H54 (cell line): Measurements from ENCODE around the gene AHCYL1.

Experiments
- DNase-seq: peaks from one replicate; pipeline ENCODE4 v3.0.0; 2011; ENCODE audit warnings: low spot score, mixed read lengths; ENCODE audit not compliant: insufficient read length
- FAIRE-seq: peaks from 3 replicates; lab custom pipeline; 2011; peaks lifted over from hg19 to GRCh38; lab: Jason Lieb, UNC
- POLR2A ChIP-seq: IDR thresholded peaks from 2 replicates; pipeline ENCODE4 v1.6.1; 2011; ENCODE audit warnings: low read depth, mild to moderate bottlenecking, low read length

AHCYL1 gene

GRCh38 chr1:110060034-110060661 lies 75.6 kb downstream of the AHCYL1 start:
- no peak for FAIRE-seq
- peak; percentile 51 for DNase-seq
- no peak for TF ChIP-seq POLR2A

GRCh38 chr1:110060662-110061060 lies 76.1 kb downstream of the AHCYL1 start:
- TF ChIP-seq POLR2A: no peak
- no peak for FAIRE-seq
- no peak for DNase-seq

- no peak for TF ChIP-seq POLR2A
- DNase-seq (no peak), FAIRE-seq (no peak)
Measured at GRCh38 chr1:110061341-110061740, 76.8 kb downstream of the AHCYL1 start.

GRCh38 chr1:110062612-110063011 lies 78.0 kb downstream of the AHCYL1 start:
- FAIRE-seq (no peak), DNase-seq (no peak)
- TF ChIP-seq POLR2A: no peak

- DNase-seq: no peak
- FAIRE-seq: no peak
- TF ChIP-seq POLR2A: no peak
Measured at GRCh38 chr1:110063781-110064180, 79.2 kb downstream of the AHCYL1 start.

GRCh38 chr1:110064576-110065337 lies 80.2 kb downstream of the AHCYL1 start:
- DNase-seq: no peak
- FAIRE-seq: no peak

GRCh38 chr1:110065841-110066240 lies 81.3 kb downstream of the AHCYL1 start:
- FAIRE-seq (no peak), DNase-seq (peak; percentile 90)
- TF ChIP-seq POLR2A: no peak

More at GRCh38 chr1:110064576-110065337, 80.2 kb downstream of the AHCYL1 start:
- no peak for TF ChIP-seq POLR2A

GRCh38 chr1:110067479-110067892 lies 82.9 kb downstream of the AHCYL1 start:
- FAIRE-seq (no peak), DNase-seq (no peak)
- no peak for TF ChIP-seq POLR2A

- no peak for DNase-seq
- FAIRE-seq: no peak
- no peak for TF ChIP-seq POLR2A
Measured at GRCh38 chr1:110067893-110068645, 83.5 kb downstream of the AHCYL1 start.

- no peak for TF ChIP-seq POLR2A
- no peak for DNase-seq
- no peak for FAIRE-seq
Measured at GRCh38 chr1:110068646-110069403, 84.3 kb downstream of the AHCYL1 start.

GRCh38 chr1:110069404-110070281 lies 85.1 kb downstream of the AHCYL1 start:
- no peak for TF ChIP-seq POLR2A
- FAIRE-seq: no peak
- no peak for DNase-seq

GRCh38 chr1:110070282-110070669 lies 85.7 kb downstream of the AHCYL1 start:
- no peak for TF ChIP-seq POLR2A
- FAIRE-seq: no peak
- no peak for DNase-seq
